DND-41 (cell line): ENCODE results near the gene ARL4C.

ENCODE experiments used
- EZH2 ChIP-seq: IDR thresholded peaks from 3 replicates; pipeline ENCODE4 v1.6.1; 2012; ENCODE audit warnings: borderline replicate concordance, low read depth, mild to moderate bottlenecking, moderate library complexity, low read length, inconsistent platforms; ENCODE audit not compliant: severe bottlenecking
- TF ChIP-seq, protein P1 (sequence below): IDR thresholded peaks from 2 replicates; pipeline ENCODE4 v1.5.1; 2012; ENCODE audit warnings: borderline replicate concordance, low read length, moderate library complexity, mild to moderate bottlenecking; ENCODE audit not compliant: poor library complexity, severe bottlenecking; ENCODE audit errors: extremely low read depth

- TF ChIP-seq, protein P1, sequence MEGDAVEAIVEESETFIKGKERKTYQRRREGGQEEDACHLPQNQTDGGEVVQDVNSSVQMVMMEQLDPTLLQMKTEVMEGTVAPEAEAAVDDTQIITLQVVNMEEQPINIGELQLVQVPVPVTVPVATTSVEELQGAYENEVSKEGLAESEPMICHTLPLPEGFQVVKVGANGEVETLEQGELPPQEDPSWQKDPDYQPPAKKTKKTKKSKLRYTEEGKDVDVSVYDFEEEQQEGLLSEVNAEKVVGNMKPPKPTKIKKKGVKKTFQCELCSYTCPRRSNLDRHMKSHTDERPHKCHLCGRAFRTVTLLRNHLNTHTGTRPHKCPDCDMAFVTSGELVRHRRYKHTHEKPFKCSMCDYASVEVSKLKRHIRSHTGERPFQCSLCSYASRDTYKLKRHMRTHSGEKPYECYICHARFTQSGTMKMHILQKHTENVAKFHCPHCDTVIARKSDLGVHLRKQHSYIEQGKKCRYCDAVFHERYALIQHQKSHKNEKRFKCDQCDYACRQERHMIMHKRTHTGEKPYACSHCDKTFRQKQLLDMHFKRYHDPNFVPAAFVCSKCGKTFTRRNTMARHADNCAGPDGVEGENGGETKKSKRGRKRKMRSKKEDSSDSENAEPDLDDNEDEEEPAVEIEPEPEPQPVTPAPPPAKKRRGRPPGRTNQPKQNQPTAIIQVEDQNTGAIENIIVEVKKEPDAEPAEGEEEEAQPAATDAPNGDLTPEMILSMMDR = no peak
- no peak for TF ChIP-seq EZH2
Measured at GRCh38 chr2:234495251-234496054, 1.4 kb downstream of the ARL4C start.
